ENCODE results near the gene MRPL42.
"Not testable (repeated sequence)": the region's sequence is repeated elsewhere in the genome, so short reads cannot be mapped to it uniquely, and the experiment has no call there.

The MRPL42 gene

GRCh38 chr12:93498813-93499212 lies 31.5 kb downstream of the MRPL42 start:
- DNase-seq; H3K79me2 ChIP-seq (ENCODE audit: control insufficient read depth, insufficient read depth, low read length); H4K5ac ChIP-seq (ENCODE audit: low read length); H3K4me3 ChIP-seq (ENCODE audit: low read length); H3K27me3 ChIP-seq (ENCODE audit: insufficient read depth, low read length, poor library complexity); H2BK120ac ChIP-seq (ENCODE audit: low read depth, low read length); H4K8ac ChIP-seq (ENCODE audit: low read depth, low read length); H3K18ac ChIP-seq (ENCODE audit: low read length); H3K9ac ChIP-seq (ENCODE audit: low read length); H2BK5ac ChIP-seq (ENCODE audit: low read length); H3K23ac ChIP-seq (ENCODE audit: low read length); H3K4me1 ChIP-seq (ENCODE audit: control insufficient read depth, low read depth, low read length); H2AK5ac ChIP-seq (ENCODE audit: low read length); H2BK15ac ChIP-seq (replicated peaks; ENCODE audit: low read depth); H3K4ac ChIP-seq (ENCODE audit: low read depth, low read length); H3K79me1 ChIP-seq (ENCODE audit: low read length); H3K4me2 ChIP-seq (ENCODE audit: low read length); H3K36me3 ChIP-seq (ENCODE audit: control insufficient read depth, insufficient read depth, low read length); H3K27ac ChIP-seq (ENCODE audit: low read depth, low read length); H3K56ac ChIP-seq (ENCODE audit: low read length): not testable (repeated sequence)
- no CpG with 5 or more reads among the region's 1 CpG for WGBS (ENCODE audit: extremely low coverage, insufficient coverage, low lambda C conversion rate)

- H3K27me3 ChIP-seq (ENCODE audit: insufficient read depth, low read length, poor library complexity): no peaks in the 10 kb centered on the region
- no peaks in the 10 kb centered on the region for H3K79me1 ChIP-seq (ENCODE audit: low read length)
These were observed 32.9 kb downstream of the MRPL42 start for GRCh38 chr12:93500201-93500600.

GRCh38 chr12:93500667-93501066 lies 33.4 kb downstream of the MRPL42 start:
- Histone ChIP-seq H4K8ac (ENCODE audit: low read depth, low read length) (no peak overlapping the region), H2BK5ac (ENCODE audit: low read length) (no peak overlapping the region), H3K79me1 (ENCODE audit: low read length) (no peaks in the 10 kb centered on the region), H3K9ac (ENCODE audit: low read length) (no peak overlapping the region), H3K4ac (ENCODE audit: low read depth, low read length) (no peak overlapping the region), H3K56ac (ENCODE audit: low read length) (no peak overlapping the region), H2BK120ac (ENCODE audit: low read depth, low read length) (no peak overlapping the region), H3K18ac (ENCODE audit: low read length) (no peak overlapping the region), H2BK15ac (replicated peaks; ENCODE audit: low read depth) (no peak overlapping the region), H3K36me3 (ENCODE audit: control insufficient read depth, insufficient read depth, low read length) (no peaks in the 10 kb centered on the region), H3K4me3 (ENCODE audit: low read length) (no peak overlapping the region), H3K79me2 (ENCODE audit: control insufficient read depth, insufficient read depth, low read length) (no peaks in the 10 kb centered on the region), H3K27ac (ENCODE audit: low read depth, low read length) (no peak overlapping the region), H3K4me2 (ENCODE audit: low read length) (no peak overlapping the region), H3K23ac (ENCODE audit: low read length) (no peak overlapping the region), H3K4me1 (ENCODE audit: control insufficient read depth, low read depth, low read length) (no peaks in the 10 kb centered on the region), H2AK5ac (ENCODE audit: low read length) (no peak overlapping the region), H4K5ac (ENCODE audit: low read length) (no peak overlapping the region), H3K27me3 (ENCODE audit: insufficient read depth, low read length, poor library complexity) (no peaks in the 10 kb centered on the region)
- WGBS (ENCODE audit: extremely low coverage, insufficient coverage, low lambda C conversion rate): no CpG with 5 or more reads among the region's 2 CpGs
- no peak for DNase-seq

More at GRCh38 chr12:93500201-93500600, 32.9 kb downstream of the MRPL42 start:
- Histone ChIP-seq H3K27ac (ENCODE audit: low read depth, low read length) (no peak overlapping the region), H2BK15ac (replicated peaks; ENCODE audit: low read depth) (no peak overlapping the region), H3K4ac (ENCODE audit: low read depth, low read length) (no peak overlapping the region), H3K9ac (ENCODE audit: low read length) (no peak overlapping the region), H3K79me2 (ENCODE audit: control insufficient read depth, insufficient read depth, low read length) (no peaks in the 10 kb centered on the region), H2BK5ac (ENCODE audit: low read length) (no peak overlapping the region), H3K36me3 (ENCODE audit: control insufficient read depth, insufficient read depth, low read length) (no peaks in the 10 kb centered on the region), H3K4me2 (ENCODE audit: low read length) (no peak overlapping the region), H3K4me1 (ENCODE audit: control insufficient read depth, low read depth, low read length) (no peaks in the 10 kb centered on the region), H2BK120ac (ENCODE audit: low read depth, low read length) (no peak overlapping the region), H3K18ac (ENCODE audit: low read length) (no peak overlapping the region), H4K8ac (ENCODE audit: low read depth, low read length) (no peak overlapping the region), H3K56ac (ENCODE audit: low read length) (no peak overlapping the region), H3K4me3 (ENCODE audit: low read length) (no peak overlapping the region), H4K5ac (ENCODE audit: low read length) (no peak overlapping the region), H3K23ac (ENCODE audit: low read length) (no peak overlapping the region), H2AK5ac (ENCODE audit: low read length) (no peak overlapping the region)
- no peak for DNase-seq
- no CpG with 5 or more reads among the region's 1 CpG for WGBS (ENCODE audit: extremely low coverage, insufficient coverage, low lambda C conversion rate)

GRCh38 chr12:93502802-93503623 lies 35.7 kb downstream of the MRPL42 start:
- H3K4me1 ChIP-seq (ENCODE audit: control insufficient read depth, low read depth, low read length): no peaks in the 10 kb centered on the region
- no peak overlapping the region for H2AK5ac ChIP-seq (ENCODE audit: low read length)
- H3K56ac ChIP-seq (ENCODE audit: low read length): no peak overlapping the region
- no peaks in the 10 kb centered on the region for H3K36me3 ChIP-seq (ENCODE audit: control insufficient read depth, insufficient read depth, low read length)
- H3K9ac ChIP-seq (ENCODE audit: low read length): no peak overlapping the region
- no peak overlapping the region for H4K8ac ChIP-seq (ENCODE audit: low read depth, low read length)
- H2BK15ac ChIP-seq (replicated peaks; ENCODE audit: low read depth): no peak overlapping the region
- no peak overlapping the region for H3K18ac ChIP-seq (ENCODE audit: low read length)
- no peaks in the 10 kb centered on the region for H3K79me2 ChIP-seq (ENCODE audit: control insufficient read depth, insufficient read depth, low read length)
- WGBS (ENCODE audit: extremely low coverage, insufficient coverage, low lambda C conversion rate): no CpG with 5 or more reads among the region's 11 CpGs
- H3K4me2 ChIP-seq (ENCODE audit: low read length): no peak overlapping the region
- H3K27me3 ChIP-seq (ENCODE audit: insufficient read depth, low read length, poor library complexity): no peaks in the 10 kb centered on the region
- DNase-seq: peak; percentile 51
- no peak overlapping the region for H3K4me3 ChIP-seq (ENCODE audit: low read length)
- H4K5ac ChIP-seq (ENCODE audit: low read length): no peak overlapping the region
- H3K4ac ChIP-seq (ENCODE audit: low read depth, low read length): no peak overlapping the region
- no peak overlapping the region for H2BK5ac ChIP-seq (ENCODE audit: low read length)
- no peak overlapping the region for H3K27ac ChIP-seq (ENCODE audit: low read depth, low read length)
- H3K79me1 ChIP-seq (ENCODE audit: low read length): no peaks in the 10 kb centered on the region
- no peak overlapping the region for H2BK120ac ChIP-seq (ENCODE audit: low read depth, low read length)
- no peak overlapping the region for H3K23ac ChIP-seq (ENCODE audit: low read length)

GRCh38 chr12:93507165-93507564 lies 39.9 kb downstream of the MRPL42 start:
- H3K27ac ChIP-seq (ENCODE audit: low read depth, low read length): no peak overlapping the region
- H3K4me3 ChIP-seq (ENCODE audit: low read length): no peak overlapping the region
- H3K79me2 ChIP-seq (ENCODE audit: control insufficient read depth, insufficient read depth, low read length): no peaks in the 10 kb centered on the region
- no peak overlapping the region for H3K4ac ChIP-seq (ENCODE audit: low read depth, low read length)
- no peak overlapping the region for H3K56ac ChIP-seq (ENCODE audit: low read length)
- no peak overlapping the region for H2BK120ac ChIP-seq (ENCODE audit: low read depth, low read length)
- no peak overlapping the region for H4K5ac ChIP-seq (ENCODE audit: low read length)
- DNase-seq: no peak
- no peak overlapping the region for H2AK5ac ChIP-seq (ENCODE audit: low read length)
- no peak overlapping the region for H2BK15ac ChIP-seq (replicated peaks; ENCODE audit: low read depth)
- H3K4me2 ChIP-seq (ENCODE audit: low read length): no peak overlapping the region
- no peak overlapping the region for H2BK5ac ChIP-seq (ENCODE audit: low read length)
- no peaks in the 10 kb centered on the region for H3K36me3 ChIP-seq (ENCODE audit: control insufficient read depth, insufficient read depth, low read length)
- no peaks in the 10 kb centered on the region for H3K79me1 ChIP-seq (ENCODE audit: low read length)
- no peak overlapping the region for H3K23ac ChIP-seq (ENCODE audit: low read length)
- no peak overlapping the region for H4K8ac ChIP-seq (ENCODE audit: low read depth, low read length)
- H3K18ac ChIP-seq (ENCODE audit: low read length): no peak overlapping the region
- H3K9ac ChIP-seq (ENCODE audit: low read length): no peak overlapping the region
- no peaks in the 10 kb centered on the region for H3K4me1 ChIP-seq (ENCODE audit: control insufficient read depth, low read depth, low read length)
- H3K27me3 ChIP-seq (ENCODE audit: insufficient read depth, low read length, poor library complexity): no peaks in the 10 kb centered on the region

GRCh38 chr12:93509506-93509905 lies 42.2 kb downstream of the MRPL42 start:
- Histone ChIP-seq H3K4me1 (ENCODE audit: control insufficient read depth, low read depth, low read length) (no peaks in the 10 kb centered on the region), H3K27me3 (ENCODE audit: insufficient read depth, low read length, poor library complexity) (no peaks in the 10 kb centered on the region), H3K79me1 (ENCODE audit: low read length) (no peaks in the 10 kb centered on the region), H2BK120ac (ENCODE audit: low read depth, low read length) (no peak overlapping the region), H4K8ac (ENCODE audit: low read depth, low read length) (no peak overlapping the region), H3K36me3 (ENCODE audit: control insufficient read depth, insufficient read depth, low read length) (no peaks in the 10 kb centered on the region), H2BK15ac (replicated peaks; ENCODE audit: low read depth) (no peak overlapping the region), H3K23ac (ENCODE audit: low read length) (no peak overlapping the region), H2AK5ac (ENCODE audit: low read length) (no peak overlapping the region), H3K79me2 (ENCODE audit: control insufficient read depth, insufficient read depth, low read length) (no peaks in the 10 kb centered on the region), H3K4me3 (ENCODE audit: low read length) (no peak overlapping the region), H2BK5ac (ENCODE audit: low read length) (no peak overlapping the region), H3K18ac (ENCODE audit: low read length) (no peak overlapping the region), H4K5ac (ENCODE audit: low read length) (no peak overlapping the region), H3K4me2 (ENCODE audit: low read length) (no peak overlapping the region), H3K27ac (ENCODE audit: low read depth, low read length) (no peak overlapping the region), H3K9ac (ENCODE audit: low read length) (no peak overlapping the region), H3K56ac (ENCODE audit: low read length) (no peak overlapping the region), H3K4ac (ENCODE audit: low read depth, low read length) (no peak overlapping the region)
- no peak for DNase-seq
- WGBS (ENCODE audit: extremely low coverage, insufficient coverage, low lambda C conversion rate): no CpG with 5 or more reads among the region's 1 CpG

Data from mesendoderm (in vitro differentiated cells).